ENCODE data around the gene CORO6. TPM values are rescaled to one million over a fixed set of nuclear protein-coding genes. Genes with fewer than 3 reads are reported as not detected.

The CORO6 gene
- total RNA-seq, 1 experiment from 2014 or later: 9.7 TPM

GRCh38 chr17:29588562-29589411, 33.9 kb downstream of the CORO6 start:
- ATAC-seq (peak; percentile 1), DNase-seq (ENCODE audit: low read depth, low spot score) (no peak)
- TF ChIP-seq REST (IDR thresholded peaks at IDR 0.05; ENCODE audit: insufficient read depth in 1 of 2, low read depth in 2 of 2, low read length in 1 of 2) (no peak), SIN3A (IDR thresholded peaks at IDR 0.05; ENCODE audit: borderline replicate concordance, insufficient read depth, low read depth, low read length) (no peak), TCF7L2 (IDR thresholded peaks at IDR 0.05; ENCODE audit: low read depth, low read length) (no peak), POLR2AphosphoS5 (IDR thresholded peaks at IDR 0.05; ENCODE audit: low read depth, low read length) (no peak), CTCF (IDR thresholded peaks at IDR 0.05) (no peak)
- H3K4me1 ChIP-seq (ENCODE audit: control insufficient read depth, insufficient read depth, low read length): peaks cover 50% of the 10 kb centered on the region
- H3K27ac ChIP-seq (ENCODE audit: low read length): peak overlapping the region; percentile 82
- ChIA-PET CTCF (interaction anchor here (0.5 kb wide), 1 partner anchor 750 kb away, joined by 3 read pairs; no protein-coding TSS in a partner anchor), POLR2A (interaction anchor here (0.6 kb wide), 1 partner anchor 224 kb away, joined by 3 read pairs; no protein-coding TSS in a partner anchor)
- peaks cover 5% of the 10 kb centered on the region; the same call in 1 of the 2 replicates for H3K36me3 ChIP-seq (ENCODE audit: control insufficient read depth, insufficient read depth, low read length)
- BruUV-seq (replicated peaks): no TSS peak
- peak overlapping the region; percentile 77 to 92 for H3K4me3 ChIP-seq (ENCODE audit: low read depth in 2 of 2, low read length in 2 of 2)
- intact Hi-C loops (cut with micrococcal nuclease; ENCODE audit: unreplicated experiment): no loop called here
- H3K27me3 ChIP-seq (ENCODE audit: control insufficient read depth, insufficient read depth, low read length): no peaks in the 10 kb centered on the region
- in situ Hi-C loops (cut with HindIII; ENCODE audit: low pct_unique_long_range_greater_than_20kb, low sequenced_read_pairs): no loop called here
- H3K9me3 ChIP-seq (ENCODE audit: control insufficient read depth, insufficient read depth, low read depth, low read length): no peaks in the 10 kb centered on the region

GRCh38 chr17:29588017-29588561, 34.6 kb downstream of the CORO6 start:
- DNase-seq (ENCODE audit: low read depth, low spot score) (no peak), ATAC-seq (no peak)
- Histone ChIP-seq H3K9me3 (ENCODE audit: control insufficient read depth, insufficient read depth, low read depth, low read length) (no peaks in the 10 kb centered on the region), H3K4me3 (ENCODE audit: low read depth in 2 of 2, low read length in 2 of 2) (peak overlapping the region; percentile 77 to 92), H3K36me3 (ENCODE audit: control insufficient read depth, insufficient read depth, low read length) (peaks cover 5% of the 10 kb centered on the region; the same call in 1 of the 2 replicates), H3K27me3 (ENCODE audit: control insufficient read depth, insufficient read depth, low read length) (no peaks in the 10 kb centered on the region), H3K27ac (ENCODE audit: low read length) (peak overlapping the region; percentile 82), H3K4me1 (ENCODE audit: control insufficient read depth, insufficient read depth, low read length) (peaks cover 50% of the 10 kb centered on the region)
- POLR2A ChIA-PET: interaction anchor here (0.6 kb wide), 1 partner anchor 224 kb away, joined by 3 read pairs; no protein-coding TSS in a partner anchor
- intact Hi-C loops (cut with micrococcal nuclease; ENCODE audit: unreplicated experiment) (no loop called here), in situ Hi-C loops (cut with HindIII; ENCODE audit: low pct_unique_long_range_greater_than_20kb, low sequenced_read_pairs) (no loop called here)
- BruUV-seq (replicated peaks): no TSS peak
- TF ChIP-seq SIN3A (IDR thresholded peaks at IDR 0.05; ENCODE audit: borderline replicate concordance, insufficient read depth, low read depth, low read length): no peak
- no peak for TF ChIP-seq POLR2AphosphoS5 (IDR thresholded peaks at IDR 0.05; ENCODE audit: low read depth, low read length)
- no peak for TF ChIP-seq REST (IDR thresholded peaks at IDR 0.05; ENCODE audit: insufficient read depth in 1 of 2, low read depth in 2 of 2, low read length in 1 of 2)
- TF ChIP-seq CTCF (IDR thresholded peaks at IDR 0.05): no peak
- TF ChIP-seq TCF7L2 (IDR thresholded peaks at IDR 0.05; ENCODE audit: low read depth, low read length): no peak
- CTCF ChIA-PET: interaction anchor here (0.6 kb wide), 2 partner anchors 217 to 649 kb away, joined by 3 to 6 read pairs; no protein-coding TSS in a partner anchor

Data from Panc1 (cell line).